H1 (cell line): ENCODE measurements around the gene NXN. TPM values are rescaled to one million over a fixed set of nuclear protein-coding genes. Genes with fewer than 3 reads are reported as not detected.

Experiments
- ATF3 ChIP-seq: IDR thresholded peaks from 2 replicates; pipeline ENCODE4 v1.6.1; 2011; ENCODE audit warnings: low read depth, mild to moderate bottlenecking, low read length; ENCODE audit not compliant: insufficient read depth
- CHD2 ChIP-seq: IDR thresholded peaks from 2 replicates; pipeline ENCODE4 v1.6.1; 2012; ENCODE audit warnings: low read length, improper control_type of control experiment
- EP300 ChIP-seq, 2 experiments: IDR thresholded peaks; 1 replicate in 1 of 2; 2 replicates in 1 of 2; pipeline ENCODE4 v1.6.1; 2011 to 2012; ENCODE audit warnings: low read depth in 2 of 2, low read length in 2 of 2, mild to moderate bottlenecking in 2 of 2, borderline replicate concordance in 1 of 2, inconsistent platforms in 1 of 2, moderate library complexity in 1 of 2
- EZH2 ChIP-seq: fragments of 200-600 bp; sonication (generic); IDR thresholded peaks from 2 replicates; pipeline ENCODE4 v1.7.1; 2012; ENCODE audit warnings: low read depth, mild to moderate bottlenecking, moderate library complexity, low read length, inconsistent platforms; ENCODE audit not compliant: severe bottlenecking
- HDAC2 ChIP-seq, 2 experiments: fragments of 300-600 bp in 1 of 2; sonication (generic) in 1 of 2; IDR thresholded peaks; 2 replicates each; pipeline ENCODE4 v1.6.1; 2011 to 2012; ENCODE audit warnings: low read depth in 2 of 2, low read length in 2 of 2, mild to moderate bottlenecking in 2 of 2, moderate library complexity in 2 of 2, borderline replicate concordance in 1 of 2, inconsistent platforms in 1 of 2
- KDM1A ChIP-seq: fragments of 200-600, 300-600 bp; sonication (generic); IDR thresholded peaks from 2 replicates; pipeline ENCODE4 v1.7.1; 2016; ENCODE audit warnings: mild to moderate bottlenecking, low read length, borderline replicate concordance
- MAX ChIP-seq: IDR thresholded peaks from 2 replicates; pipeline ENCODE4 v1.6.1; 2012; ENCODE audit warnings: inconsistent platforms
- NRF1 ChIP-seq: IDR thresholded peaks from 2 replicates; pipeline ENCODE4 v1.6.1; 2011; ENCODE audit warnings: mild to moderate bottlenecking, low read depth, low read length, improper control_type of control experiment
- POLR2AphosphoS5 ChIP-seq: IDR thresholded peaks from 2 replicates; pipeline ENCODE4 v1.6.1; 2011; ENCODE audit warnings: low read depth, low read length
- RAD21 ChIP-seq, 2 experiments: IDR thresholded peaks in 1 of 2; conservative IDR thresholded peaks in 1 of 2; 2 replicates each; pipeline ENCODE4 v1.6.1; 2011; ENCODE audit warnings: low read depth in 2 of 2, low read length in 2 of 2, improper control_type of control experiment in 1 of 2, inconsistent platforms in 1 of 2, mild to moderate bottlenecking in 1 of 2, moderate library complexity in 1 of 2
- RXRA ChIP-seq: IDR thresholded peaks from 2 replicates; pipeline ENCODE4 v1.6.1; 2011; ENCODE audit warnings: low read depth, mild to moderate bottlenecking, low read length, moderate library complexity; ENCODE audit not compliant: insufficient read depth
- SP1 ChIP-seq: IDR thresholded peaks from 2 replicates; pipeline ENCODE4 v1.6.1; 2011; ENCODE audit warnings: low read depth, low read length
- TBP ChIP-seq: IDR thresholded peaks from 2 replicates; pipeline ENCODE4 v1.6.1; 2011; ENCODE audit warnings: low read depth, low read length, improper control_type of control experiment
- polyA plus RNA-seq, 7 experiments: library from polyadenylated mRNA; depleted of rRNA in 3 of 7; stranded (reverse) in 5 of 7; unstranded in 2 of 7; fragments of >200 nt in 5 of 7; fragments of 200-250 nt in 2 of 7; gene quantifications; 1 replicate in 5 of 7; 2 replicates in 1 of 7; 4 replicates in 1 of 7; pipeline versions ENCODE4 v1.2.1 to v1.2.3, GENCODE V29; 2011 to 2013; ENCODE audit warnings: missing spikeins in 2 of 7, mixed read lengths in 2 of 7
- total RNA-seq: library from RNA; stranded (reverse); fragmentation: NEBNext Ultra II Directional; extraction: Animal tissue kit (Norgen Biotek cat#: 25700); gene quantifications from 2 replicates; pipeline ENCODE4 v1.2.1, GENCODE V29; 2021

Gene NXN
- total and polyA plus RNA-seq, 2 of the 8 experiments (the other 6 are each of a cell fraction or from before 2014, with no cell fraction given): 94.1 to 107 TPM

- TF ChIP-seq RAD21 (IDR thresholded peaks at IDR 0.05 in 1 of 2, conservative IDR thresholded peaks at IDR 0.05 in 1 of 2; ENCODE audit: low read depth in 2 of 2, low read length in 2 of 2): 0 out of 4 replicates have a peak, but pooled peaks of 1 of the 2 experiments have one; percentile 0
- no peak for TF ChIP-seq ATF3
- peak; percentile 51; the same call in 1 of the 2 replicates for TF ChIP-seq TBP
- TF ChIP-seq MAX: peak; percentile 43
- TF ChIP-seq EP300 (IDR thresholded peaks at IDR 0.05; ENCODE audit: borderline replicate concordance in 1 of 2, low read depth in 2 of 2, low read length in 2 of 2): peak in 1 of 2 experiments; percentile 22; a peak in 1 of 3 replicates
- TF ChIP-seq RXRA: no peak
- no peak for TF ChIP-seq HDAC2 (IDR thresholded peaks at IDR 0.05; ENCODE audit: borderline replicate concordance in 1 of 2, low read depth in 2 of 2, low read length in 2 of 2)
- peak; percentile 48; the same call in 1 of the 2 replicates for TF ChIP-seq SP1
- TF ChIP-seq POLR2AphosphoS5: 0 out of 2 replicates have a peak, but pooled peaks have one; percentile 45
- no peak for TF ChIP-seq EZH2
- TF ChIP-seq KDM1A: no peak
- no peak for TF ChIP-seq NRF1
- TF ChIP-seq CHD2: no peak
Measured at GRCh38 chr17:949623-950303, 29.8 kb downstream of the NXN start (continued).
